OCI-LY7 (cell line): ENCODE data around the gene TPT1.

ENCODE experiments used
- EZH2phosphoT487 ChIP-seq: fragments of 200-600 bp; sonication (generic); IDR thresholded peaks from 2 replicates; pipeline ENCODE4 v1.6.1; 2018; ENCODE audit warnings: low read depth, borderline replicate concordance, mild to moderate bottlenecking, mixed run types, antibody characterized with exemption, low read length, moderate library complexity, mixed read lengths
- TF ChIP-seq, protein P1 (sequence below): fragments of 200-600 bp; sonication (generic); conservative IDR thresholded peaks from 2 replicates; pipeline ENCODE4 v1.5.1; 2014; ENCODE audit warnings: mild to moderate bottlenecking, antibody characterized with exemption, low read length, moderate library complexity, mixed read lengths

DNA sequence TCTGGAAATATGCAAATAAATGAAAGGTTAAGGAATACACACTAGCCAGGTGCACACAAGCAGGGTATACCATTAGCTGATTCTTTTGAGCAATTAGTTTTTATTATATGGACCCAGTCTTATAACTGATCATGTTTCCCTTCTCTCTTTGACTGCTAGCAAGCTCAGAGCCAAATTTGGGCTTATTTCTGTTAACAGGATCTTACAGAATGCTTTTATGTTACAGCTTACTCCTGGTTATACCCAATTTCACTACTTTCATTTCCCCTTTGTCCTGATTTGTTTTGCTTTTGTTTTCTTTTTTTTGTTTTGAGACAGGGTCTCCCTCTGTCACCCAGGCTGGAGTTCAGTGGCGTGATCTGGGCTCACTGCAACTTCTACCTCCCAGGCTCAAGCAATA is 12.9 kb upstream of the TPT1 start:
- TF ChIP-seq, protein P1, sequence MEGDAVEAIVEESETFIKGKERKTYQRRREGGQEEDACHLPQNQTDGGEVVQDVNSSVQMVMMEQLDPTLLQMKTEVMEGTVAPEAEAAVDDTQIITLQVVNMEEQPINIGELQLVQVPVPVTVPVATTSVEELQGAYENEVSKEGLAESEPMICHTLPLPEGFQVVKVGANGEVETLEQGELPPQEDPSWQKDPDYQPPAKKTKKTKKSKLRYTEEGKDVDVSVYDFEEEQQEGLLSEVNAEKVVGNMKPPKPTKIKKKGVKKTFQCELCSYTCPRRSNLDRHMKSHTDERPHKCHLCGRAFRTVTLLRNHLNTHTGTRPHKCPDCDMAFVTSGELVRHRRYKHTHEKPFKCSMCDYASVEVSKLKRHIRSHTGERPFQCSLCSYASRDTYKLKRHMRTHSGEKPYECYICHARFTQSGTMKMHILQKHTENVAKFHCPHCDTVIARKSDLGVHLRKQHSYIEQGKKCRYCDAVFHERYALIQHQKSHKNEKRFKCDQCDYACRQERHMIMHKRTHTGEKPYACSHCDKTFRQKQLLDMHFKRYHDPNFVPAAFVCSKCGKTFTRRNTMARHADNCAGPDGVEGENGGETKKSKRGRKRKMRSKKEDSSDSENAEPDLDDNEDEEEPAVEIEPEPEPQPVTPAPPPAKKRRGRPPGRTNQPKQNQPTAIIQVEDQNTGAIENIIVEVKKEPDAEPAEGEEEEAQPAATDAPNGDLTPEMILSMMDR, result no peak
- TF ChIP-seq EZH2phosphoT487, result no peak
